GM19438 (cell line): Measurements from ENCODE around the gene GLRA2.
A peak's percentile ranks its signal among the peaks of the same experiment; 100 is the strongest.

Experiments
- ATAC-seq: cut with Tn5 transposase; IDR thresholded peaks from one replicate; pipeline ENCODE4 v1.9.1; 2021; ENCODE audit warnings: low read depth; ENCODE audit not compliant: unreplicated experiment

Gene GLRA2

GRCh38 chrX:14694611-14695010 is 165.3 kb downstream of the GLRA2 start:
- no peak for ATAC-seq

GRCh38 chrX:14697451-14697850 is 168.1 kb downstream of the GLRA2 start:
- peak; percentile 77 for ATAC-seq

DNA sequence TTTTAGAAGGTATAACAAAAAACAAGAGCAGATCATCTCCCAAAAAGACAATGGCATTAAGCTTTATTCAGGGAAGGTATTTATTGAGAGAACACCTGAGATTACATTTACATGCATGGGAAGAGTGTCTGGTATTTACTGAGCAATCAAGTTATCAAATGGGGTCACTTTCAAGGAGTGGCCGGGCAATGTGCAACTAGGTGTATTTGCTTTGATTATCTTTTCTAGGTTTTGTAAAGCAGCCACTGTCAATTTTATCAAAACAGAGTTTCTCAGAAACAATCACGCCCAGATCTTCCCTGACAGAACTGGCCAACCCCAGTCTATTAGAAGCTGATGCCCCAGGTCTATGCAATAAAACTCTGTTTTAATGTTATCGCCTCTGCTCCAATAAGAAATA is 169.5 kb downstream of the GLRA2 start:
- no peak for ATAC-seq

- no peak for ATAC-seq
Observed at GRCh38 chrX:14700982-14701381, 171.6 kb downstream of the GLRA2 start.

DNA sequence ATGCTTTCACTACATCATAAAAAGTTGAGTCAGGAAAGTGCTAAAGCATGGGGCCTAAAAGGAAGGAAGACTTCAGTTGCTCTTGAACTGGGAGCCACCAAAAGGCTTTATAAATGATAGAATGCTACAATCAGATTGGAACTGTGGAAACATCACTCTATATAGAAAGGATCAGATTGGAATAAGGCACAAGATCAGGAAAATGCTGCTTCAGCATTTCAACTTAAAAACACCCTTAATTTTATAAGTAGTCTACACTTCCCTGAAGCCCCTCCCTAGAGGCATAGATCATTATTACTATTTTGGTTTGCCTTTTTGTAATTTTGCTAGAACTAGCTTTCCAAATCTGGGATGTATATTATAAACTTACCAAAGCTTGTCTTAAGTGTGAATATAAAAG is 172.8 kb downstream of the GLRA2 start:
- no peak for ATAC-seq

DNA sequence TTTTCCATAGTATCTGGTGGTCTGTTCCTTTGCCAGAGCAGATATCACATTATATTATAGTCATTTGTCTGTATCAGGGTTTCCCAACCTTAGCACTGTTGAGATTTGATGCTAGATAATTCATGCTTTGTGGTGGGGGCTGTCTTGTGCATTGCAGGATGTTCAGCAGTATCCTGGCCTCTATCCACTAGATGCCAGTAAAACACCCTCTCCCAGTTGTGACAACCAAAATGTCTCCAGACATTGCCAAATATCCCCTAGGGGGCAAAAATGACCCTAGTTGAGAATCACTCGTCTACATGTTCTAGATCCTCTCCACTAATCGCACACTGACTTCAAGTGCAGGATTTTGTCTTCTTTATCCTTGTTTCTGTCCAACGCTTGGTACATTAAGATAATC is 182.8 kb downstream of the GLRA2 start:
- ATAC-seq, result no peak

DNA sequence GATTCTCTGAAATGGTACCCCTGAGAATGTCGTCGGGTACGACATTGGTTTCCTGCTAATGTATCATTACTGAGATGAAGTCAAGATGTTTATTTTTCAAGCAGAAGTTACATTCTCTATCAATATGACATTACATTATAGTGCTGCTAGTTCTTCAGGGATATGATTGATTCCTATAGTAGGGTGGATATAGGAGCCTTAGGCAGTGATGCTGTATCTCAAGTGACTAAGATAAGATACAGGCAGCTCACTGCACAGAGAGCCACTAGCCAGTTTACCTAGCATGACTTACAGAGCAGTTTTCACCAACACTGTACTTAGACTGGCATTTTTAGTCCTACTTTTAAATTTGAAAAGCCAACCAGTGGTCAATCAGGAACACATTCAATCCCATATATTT is 188.6 kb downstream of the GLRA2 start:
- ATAC-seq, result no peak

- ATAC-seq, result no peak
Observed at GRCh38 chrX:14718403-14718802, 189.1 kb downstream of the GLRA2 start.

- no peak for ATAC-seq
Observed at GRCh38 chrX:14729058-14729457, 199.7 kb downstream of the GLRA2 start.

- no peak for ATAC-seq
Observed at GRCh38 chrX:14738643-14739042, 209.3 kb downstream of the GLRA2 start.

GRCh38 chrX:14753441-14753840 is 224.1 kb downstream of the GLRA2 start:
- ATAC-seq, result no peak

GRCh38 chrX:14758029-14758491 is 228.7 kb downstream of the GLRA2 start:
- no peak for ATAC-seq

GRCh38 chrX:14775416-14775815 is 246.1 kb downstream of the GLRA2 start:
- no peak for ATAC-seq

DNA sequence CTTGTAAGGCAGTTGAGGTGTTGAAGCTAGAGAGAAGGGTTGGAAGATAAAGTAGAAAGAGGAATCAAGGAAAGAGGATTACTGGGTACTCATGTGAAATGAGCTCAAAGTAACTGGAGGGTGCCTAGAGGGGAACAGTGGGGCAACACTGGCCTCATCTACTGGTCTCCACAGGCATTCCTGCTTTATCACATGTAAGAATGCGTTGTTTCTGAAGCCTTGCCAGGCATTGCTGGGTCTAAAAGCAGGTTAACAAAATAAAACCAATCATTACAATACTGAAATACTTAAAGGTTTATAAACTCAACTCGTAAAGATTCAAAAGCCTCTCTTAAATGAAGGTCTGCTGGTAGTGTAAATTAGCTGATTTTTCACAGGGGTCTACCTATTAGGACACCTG is 247.6 kb downstream of the GLRA2 start:
- ATAC-seq, result no peak

DNA sequence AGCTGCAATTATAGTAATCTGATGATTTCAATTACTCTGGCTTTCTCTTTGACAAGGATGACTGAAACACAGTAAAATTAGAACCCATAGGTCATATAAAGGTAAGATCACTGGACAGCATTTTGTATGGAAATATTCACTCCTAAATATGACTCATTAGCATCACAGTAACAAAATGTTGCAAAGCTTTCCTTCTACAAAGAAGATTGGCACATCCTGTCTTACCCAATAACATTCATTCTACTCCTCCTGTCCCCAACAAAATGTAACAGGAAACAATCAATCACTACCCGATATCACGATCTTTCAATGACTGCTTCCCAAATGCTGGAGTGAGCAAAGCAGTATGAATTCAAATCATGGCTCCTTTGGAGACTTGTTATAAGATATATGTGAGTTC is 248.2 kb downstream of the GLRA2 start:
- ATAC-seq, result no peak

GRCh38 chrX:14779580-14779979 is 250.2 kb downstream of the GLRA2 start:
- no peak for ATAC-seq
